HUDEP-2 (cell line): Measurements from ENCODE around the gene DDX6.
"Not testable (repeated sequence)": the region's sequence is repeated elsewhere in the genome, so short reads cannot be mapped to it uniquely, and the experiment has no call there.

ENCODE experiments used
- DNase-seq, 76 experiments: peaks; one replicate each; lab custom pipeline; 2025; ENCODE audit not compliant: unreplicated experiment in 76 of 76; lab: John Stamatoyannopoulos, UW

Gene DDX6, protein sequence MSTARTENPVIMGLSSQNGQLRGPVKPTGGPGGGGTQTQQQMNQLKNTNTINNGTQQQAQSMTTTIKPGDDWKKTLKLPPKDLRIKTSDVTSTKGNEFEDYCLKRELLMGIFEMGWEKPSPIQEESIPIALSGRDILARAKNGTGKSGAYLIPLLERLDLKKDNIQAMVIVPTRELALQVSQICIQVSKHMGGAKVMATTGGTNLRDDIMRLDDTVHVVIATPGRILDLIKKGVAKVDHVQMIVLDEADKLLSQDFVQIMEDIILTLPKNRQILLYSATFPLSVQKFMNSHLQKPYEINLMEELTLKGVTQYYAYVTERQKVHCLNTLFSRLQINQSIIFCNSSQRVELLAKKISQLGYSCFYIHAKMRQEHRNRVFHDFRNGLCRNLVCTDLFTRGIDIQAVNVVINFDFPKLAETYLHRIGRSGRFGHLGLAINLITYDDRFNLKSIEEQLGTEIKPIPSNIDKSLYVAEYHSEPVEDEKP

DNA sequence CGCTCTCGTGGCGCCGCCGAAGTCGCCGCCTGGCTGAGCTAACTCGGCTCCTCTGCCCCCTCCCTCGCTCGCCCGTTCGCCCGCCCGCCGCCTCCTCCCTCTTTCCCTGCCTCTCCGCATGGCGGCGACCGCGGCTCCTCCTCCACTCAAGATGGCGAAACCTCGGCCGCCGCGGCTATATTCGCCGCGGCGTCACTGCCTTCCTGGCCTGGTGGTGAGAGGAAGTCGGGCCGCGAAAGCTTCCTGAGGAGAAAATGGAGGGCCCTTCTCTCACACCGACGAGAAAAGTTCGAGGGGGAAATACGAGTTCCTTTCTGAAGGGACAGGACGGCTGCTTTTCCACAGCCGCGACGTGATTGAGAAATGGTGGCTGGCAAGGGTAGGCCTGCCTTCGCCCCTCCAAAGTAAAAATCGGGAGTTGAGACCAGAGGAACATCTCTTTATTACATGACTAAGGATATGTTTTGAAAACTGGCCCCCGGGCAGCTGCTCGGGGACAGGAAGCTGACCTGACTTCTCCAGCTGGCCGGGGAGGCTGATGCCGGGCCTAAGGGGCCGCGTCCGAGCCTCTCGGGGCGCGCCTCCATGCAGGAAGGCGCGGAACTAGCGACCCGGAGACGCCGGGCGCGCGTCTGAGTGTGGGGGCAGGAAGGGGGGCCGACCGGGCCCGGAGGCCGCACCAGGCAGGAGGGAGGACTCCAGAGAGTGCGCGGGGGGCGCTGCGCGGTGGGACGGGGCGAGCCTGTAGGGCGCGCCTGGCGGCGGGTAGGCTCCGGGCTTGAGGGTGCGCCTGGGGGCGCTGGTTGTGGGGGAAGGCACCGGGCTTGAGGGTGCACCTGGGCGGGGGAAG, at the start of gene DDX6:
Gene DDX6 (minus strand): TSS at position 54 of the 850 bp plus-strand sequence. CDS start 4,913 bp downstream, outside the sequence.
- DNase-seq: peak in 71 of 76 experiments; percentile 16 to 84 (median 69)

DNA sequence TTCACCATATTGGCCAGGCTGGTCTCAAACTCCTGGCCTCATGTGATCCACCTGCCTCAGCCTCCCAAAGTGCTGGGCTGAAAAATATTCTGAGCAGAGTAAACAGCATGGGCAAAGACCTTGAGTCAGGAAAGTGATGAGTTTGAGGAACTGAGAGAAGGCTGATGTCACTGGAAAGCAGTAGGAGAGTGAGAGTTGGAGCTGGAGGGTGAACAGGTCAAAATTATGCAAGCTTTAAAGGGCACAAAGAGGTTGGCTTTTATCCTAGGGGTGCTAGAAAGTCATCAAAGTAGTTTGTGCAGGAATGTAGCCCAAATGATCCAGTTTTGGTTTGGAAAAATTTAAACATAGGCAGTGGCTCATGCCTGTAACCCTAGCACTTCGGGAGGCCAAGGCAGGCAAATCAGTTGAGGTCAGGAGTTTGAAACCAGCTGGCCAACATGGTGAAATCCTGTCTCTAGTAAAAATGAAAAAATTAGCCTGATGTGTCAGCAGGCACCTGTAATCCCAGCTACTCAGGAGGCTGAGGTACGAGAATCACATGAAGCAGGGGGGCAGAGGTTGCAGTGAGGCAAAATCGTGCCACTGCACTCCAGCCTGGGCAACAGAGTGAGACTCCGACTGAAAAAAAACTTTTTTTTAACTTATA, 48.1 kb upstream of the DDX6 start:
- no peak for DNase-seq

DNA sequence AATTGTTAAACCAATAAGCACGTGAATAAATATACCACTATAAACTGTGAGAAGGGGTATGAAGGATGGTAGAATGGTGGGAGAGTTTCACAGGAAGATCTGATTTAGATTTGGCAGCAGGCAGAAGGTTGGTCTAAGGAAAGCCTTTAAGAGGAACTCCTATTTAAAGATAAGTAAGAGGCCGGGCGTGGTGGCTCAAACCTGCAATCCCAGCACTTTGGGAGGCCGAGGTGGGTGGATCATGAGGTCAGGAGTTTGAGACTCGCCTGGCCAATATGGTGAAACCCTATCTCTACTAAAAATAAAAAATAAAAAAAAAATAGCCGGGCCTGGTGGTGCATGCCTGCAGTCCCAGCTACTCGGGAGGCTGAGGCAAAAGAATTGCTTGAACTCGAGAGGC, 46.9 kb upstream of the DDX6 start:
- no peak for DNase-seq

DNA sequence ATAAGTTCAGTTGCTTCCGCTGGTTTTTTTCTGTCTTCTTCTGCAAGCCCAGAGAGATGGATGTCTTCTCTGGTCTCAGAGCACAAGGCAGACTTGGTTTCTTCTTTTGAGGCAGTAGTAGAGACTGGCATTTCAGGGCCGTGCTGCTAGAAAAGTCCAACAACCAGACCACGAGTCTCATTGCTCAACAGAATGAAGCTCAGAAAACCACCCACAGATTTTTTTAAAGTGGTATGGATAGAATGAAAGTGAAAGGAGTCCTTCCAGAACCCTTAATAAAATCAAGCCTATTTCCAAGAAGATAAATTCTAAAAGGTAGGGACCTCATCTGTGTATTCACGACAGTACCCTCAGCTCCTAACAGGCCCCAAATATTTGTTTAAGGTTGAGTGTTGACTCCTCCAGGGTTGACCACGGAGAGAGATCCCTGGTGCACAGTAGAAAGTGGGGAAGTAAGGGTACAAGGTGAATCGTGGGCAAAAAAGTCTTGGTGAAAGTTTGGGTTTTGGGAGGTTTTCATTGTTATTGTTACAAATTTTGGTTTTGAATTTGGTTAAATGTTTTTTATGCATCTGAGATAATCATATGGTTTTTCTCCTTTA, 43.6 kb upstream of the DDX6 start:
- DNase-seq: no peak

DNA sequence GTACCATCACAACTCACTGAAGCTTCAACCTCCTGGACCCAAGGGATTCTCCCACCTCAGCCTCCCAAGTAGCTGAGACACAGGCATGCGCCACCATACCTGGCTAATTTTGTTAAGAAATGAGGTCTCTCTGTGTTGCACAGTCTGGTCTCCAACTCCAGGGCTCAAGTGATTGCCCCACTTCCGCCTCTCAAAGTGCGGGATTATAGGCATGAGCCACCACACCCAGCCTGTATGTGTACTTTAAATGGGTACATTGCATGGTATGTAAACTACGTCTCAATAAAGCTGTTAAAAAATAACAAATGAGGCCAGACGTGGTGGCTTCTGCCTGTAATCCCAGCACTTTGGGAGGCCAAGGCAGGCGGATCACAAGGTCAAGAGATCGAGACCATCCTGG, 36.2 kb upstream of the DDX6 start:
- DNase-seq: no peak

DNA sequence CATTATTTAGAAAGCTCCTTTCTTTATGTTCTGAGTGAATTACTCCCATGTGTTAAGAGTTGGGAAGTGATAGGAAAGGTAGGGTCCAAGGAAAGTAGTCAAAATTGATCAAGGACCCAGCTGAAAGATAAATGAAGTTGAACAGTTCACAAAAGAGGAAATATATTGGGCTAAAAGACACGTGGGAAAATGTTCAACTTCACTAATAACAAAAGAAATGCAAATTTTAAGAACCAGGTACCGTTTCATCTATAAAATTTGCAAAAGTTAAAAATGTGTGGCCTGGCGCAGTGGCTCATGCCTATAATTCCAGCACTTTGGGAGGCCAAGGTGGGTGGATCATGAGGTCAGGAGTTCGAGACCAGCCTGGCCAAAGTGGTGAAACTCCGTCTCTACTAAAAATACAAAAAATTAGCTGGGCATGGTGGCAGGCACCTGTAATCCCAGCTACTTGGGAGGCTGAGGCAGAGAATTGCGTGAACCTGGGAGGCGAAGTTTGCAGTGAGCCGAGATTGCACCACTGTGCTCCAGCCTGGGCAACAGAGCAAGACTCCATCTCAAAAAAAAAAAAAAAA, 32.1 kb upstream of the DDX6 start:
- DNase-seq: not testable (repeated sequence)

DNA sequence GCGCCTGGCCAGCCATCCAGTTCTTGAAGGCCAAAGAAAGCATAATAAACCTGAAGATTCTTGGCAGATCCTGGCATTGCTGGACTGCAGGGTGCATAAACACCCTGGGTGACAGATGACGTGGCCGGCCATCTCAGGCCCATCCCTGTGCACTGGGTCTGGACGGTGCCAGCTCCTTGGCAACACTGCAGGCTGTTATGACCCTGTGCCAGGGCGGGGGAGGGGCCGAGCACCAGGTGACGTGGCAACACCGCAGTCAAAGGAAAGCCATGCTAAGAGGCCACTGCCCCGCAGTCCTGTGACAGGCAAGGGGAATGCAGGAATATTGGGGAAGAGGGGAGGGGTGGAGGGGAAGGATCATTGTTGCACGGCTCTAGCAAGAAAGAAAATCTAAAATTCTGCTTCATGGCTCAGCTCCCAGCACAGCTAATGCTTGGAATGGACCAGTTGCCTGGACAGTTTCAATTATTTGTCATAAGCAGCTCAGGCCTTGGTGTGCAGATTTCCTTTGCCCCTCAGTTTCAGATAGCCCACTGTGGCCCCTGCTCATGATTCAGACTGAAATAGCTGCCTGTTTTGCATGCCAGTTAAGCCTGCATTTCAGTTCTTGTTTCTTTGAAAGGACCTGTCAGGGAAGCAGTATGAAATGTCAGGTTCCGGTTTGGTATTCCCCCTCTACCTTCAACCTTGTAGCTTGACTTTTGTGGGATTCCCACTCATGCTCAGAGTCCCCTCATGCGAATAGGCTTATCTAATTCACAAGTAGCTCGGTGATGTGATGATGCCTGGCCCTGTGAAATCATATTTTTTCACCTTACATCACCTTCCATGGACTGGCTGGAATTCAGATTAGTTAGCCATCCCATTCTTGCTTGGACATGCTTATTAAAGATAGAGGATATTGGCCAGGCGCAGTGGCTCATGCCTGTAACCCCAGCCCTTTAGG, 29.7 kb upstream of the DDX6 start:
- no peak for DNase-seq

DNA sequence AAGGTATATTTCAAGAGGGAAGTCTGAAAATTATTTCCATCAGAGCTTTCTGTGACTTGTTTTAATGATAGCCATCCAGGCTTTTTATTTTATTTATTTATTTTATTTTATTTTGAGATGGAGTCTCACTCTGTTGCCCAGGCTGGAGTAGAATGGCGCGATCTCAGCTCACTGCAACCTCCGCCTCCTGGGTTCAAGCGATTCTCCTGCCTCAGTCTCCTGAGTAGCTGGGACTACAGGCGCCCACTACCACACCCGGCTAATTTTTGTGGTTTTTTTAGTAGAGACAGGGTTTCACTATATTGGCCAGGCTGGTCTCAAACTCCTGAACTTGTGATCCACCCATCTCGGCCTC, 29.0 kb upstream of the DDX6 start:
- DNase-seq: not testable (repeated sequence)

DNA sequence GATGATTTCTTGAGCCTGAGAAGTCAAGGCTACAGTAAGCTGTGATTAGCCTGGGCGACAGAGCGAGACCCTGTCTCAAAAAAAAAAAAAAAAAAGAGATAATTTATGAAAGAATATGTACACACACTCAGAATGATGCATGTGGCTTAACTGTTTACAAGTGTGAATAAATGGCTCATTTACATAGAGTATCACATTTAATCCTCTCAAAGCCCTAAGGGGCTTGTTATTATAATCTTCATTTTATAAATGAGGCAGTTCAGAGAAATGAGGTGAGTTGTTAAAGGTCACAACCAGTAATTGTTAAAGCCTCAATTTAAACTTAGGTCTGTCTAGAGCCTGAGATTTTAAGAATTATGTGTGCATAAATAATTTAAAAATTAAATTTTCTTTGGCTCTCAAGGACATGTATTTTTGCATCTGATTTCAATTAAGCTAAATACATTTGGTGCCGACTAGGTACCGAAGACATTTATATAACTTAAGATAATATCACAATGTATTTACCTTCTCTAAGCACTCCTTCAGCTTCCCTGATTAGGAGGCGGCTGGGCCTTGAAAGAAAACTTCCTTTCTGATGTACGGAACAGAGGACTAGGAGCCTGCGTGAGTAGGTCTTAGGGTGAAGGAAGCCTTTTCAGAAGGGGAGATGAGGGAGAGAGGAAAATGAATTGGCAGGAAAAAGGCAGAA, 28.5 kb upstream of the DDX6 start:
- DNase-seq: no peak

DNA sequence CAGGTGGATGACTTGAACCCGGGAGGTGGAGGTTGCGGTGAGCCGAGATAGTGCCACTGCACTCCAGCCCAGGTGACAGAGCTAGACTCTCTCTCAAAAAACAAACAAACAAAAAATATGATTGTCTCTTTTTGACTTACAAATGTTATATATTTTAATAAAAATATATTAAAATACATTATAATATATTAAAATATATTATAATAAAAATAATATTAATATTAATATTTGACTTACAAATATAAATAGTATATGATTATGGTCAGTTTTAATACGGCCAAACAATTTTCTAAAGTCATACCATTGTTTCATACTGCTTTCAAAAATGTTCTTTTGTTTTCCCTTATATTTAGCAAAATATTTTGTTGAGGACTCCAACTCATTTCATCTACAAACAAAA, 27.2 kb upstream of the DDX6 start:
- DNase-seq: no peak

DNA sequence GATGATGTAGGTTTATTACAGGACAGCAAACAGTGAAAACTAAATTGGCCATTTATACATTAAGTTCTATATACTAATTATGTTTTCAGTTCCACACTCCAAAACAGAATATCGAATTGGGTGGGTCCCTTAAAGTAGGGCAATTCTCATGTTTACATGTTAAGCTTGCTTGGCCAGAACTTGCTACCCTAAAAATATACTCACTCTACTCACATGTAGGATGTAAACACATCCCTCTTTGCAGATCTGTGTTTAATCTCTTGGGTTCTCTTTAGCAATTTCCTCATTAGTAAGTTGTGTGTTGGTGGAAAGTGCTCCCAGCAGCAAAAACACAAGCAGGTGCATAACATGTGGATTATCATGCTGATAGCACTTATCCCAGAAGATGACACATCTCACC, 22.6 kb upstream of the DDX6 start:
- DNase-seq: no peak

DNA sequence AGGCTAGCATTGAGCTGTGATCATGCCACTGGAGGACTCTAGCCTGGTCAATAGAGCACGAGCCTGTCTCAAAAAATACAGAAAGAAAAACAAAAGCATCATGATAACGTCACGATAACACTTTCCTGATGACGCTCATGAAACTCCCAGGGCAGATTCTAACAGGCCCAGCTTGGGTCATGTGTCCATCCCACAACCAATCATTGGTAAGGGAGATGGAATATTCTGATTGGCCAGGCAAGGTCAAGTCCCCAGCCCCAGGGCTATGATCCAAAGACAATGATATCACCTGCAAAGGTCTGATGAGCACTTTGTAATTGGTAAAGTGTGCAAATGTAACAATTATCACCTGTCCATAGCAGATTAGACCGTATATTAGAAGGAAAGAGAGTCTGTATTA, 21.5 kb upstream of the DDX6 start:
- no peak for DNase-seq

DNA sequence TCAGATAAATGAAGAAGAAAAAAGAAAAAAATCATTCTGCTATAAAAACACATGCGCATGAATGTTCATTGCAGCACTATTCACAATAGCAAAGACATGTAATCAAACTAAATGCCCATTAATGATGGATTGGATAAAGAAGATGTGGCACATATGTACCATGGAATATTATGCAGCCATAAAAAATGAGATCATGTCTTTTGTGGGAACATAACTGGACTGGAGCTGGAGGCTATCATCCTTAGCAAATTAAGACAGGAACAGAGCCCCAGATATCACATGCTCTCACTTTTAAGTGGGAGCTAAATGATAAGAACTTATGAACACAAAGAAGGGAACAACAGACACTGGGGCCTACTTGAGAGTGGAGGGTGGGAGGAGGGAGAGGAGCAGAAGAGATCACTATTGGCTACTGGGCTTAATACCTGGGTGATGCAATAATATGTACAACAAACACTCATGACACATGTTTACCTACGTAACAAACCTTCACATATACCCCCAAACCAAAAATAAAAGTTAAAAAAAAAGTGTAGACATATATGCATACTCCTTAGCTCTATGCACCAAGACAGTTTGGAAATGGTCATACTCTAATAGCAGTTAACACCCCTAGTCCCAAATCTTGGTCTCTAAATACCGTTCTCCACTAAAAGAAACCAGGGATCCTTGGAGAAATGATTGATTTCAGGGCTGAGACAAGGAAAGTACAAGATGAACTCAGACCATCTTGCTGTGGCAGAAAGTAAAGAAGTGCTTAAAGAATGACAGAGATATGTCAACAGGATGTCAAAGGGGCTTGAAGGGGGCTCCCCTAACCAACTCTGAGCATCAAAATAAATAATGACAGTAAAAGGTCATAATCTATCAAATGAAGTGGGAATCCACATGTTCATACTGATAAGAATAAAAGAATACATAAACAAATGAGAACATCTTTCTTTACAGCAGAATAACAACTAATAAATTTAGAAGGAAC, 17.1 kb upstream of the DDX6 start:
- DNase-seq: no peak

DNA sequence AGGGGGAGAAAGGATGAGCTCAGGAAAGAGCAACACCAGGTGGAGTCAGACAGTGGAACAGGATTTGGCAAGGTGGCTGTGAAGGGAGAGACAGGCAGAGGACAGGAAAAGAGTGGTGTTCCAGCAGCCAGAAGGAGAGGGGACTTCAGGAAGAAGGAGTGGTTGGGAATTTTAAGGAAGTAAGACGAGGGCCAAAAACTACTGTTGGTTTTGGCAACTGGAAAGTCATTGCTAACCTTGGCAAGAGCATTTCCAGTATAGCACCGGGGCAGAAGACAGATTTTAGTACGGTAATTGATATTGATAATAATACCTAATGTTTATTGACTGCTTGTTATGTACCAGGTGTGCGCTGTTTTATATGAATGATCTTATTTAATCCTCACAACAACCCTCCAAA, 15.4 kb upstream of the DDX6 start:
- no peak for DNase-seq

DNA sequence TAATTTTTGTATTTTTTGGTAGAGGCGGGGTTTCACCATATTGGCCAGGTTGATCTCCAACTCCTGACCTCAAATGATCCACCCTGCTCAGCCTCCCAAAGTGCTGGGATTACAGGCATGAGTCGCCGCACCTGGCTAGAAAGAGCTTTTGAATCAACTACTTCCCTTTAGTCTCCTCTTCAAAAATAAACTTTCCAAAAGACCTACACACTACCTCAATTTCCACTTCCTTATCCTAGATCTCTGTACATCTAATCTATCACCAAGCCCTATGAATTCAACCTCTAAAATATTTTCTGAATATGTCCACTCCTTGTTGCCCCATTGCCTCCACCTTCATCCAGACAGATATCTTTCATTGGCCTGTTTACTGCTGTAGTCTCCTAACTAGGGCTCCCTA, 13.1 kb upstream of the DDX6 start:
- no peak for DNase-seq

DNA sequence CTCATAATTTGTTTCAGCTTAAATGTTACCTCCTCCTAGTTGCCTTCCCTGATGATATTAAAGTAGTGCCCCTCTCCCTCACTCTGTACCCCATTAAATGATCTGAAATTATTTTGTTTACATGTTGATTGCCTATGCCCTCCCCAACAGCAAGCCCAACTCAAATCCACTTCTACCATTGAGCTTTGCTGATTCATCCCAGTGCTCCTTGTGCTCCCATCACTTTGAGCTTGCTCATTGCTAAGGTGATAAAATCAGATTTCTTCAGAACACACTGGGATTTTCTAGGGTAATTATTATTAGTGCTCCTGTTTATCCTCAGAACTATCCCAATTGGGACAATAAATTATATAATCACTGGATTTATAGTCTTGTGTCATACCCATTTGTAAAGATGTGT, 8.4 kb upstream of the DDX6 start:
- DNase-seq: no peak

DNA sequence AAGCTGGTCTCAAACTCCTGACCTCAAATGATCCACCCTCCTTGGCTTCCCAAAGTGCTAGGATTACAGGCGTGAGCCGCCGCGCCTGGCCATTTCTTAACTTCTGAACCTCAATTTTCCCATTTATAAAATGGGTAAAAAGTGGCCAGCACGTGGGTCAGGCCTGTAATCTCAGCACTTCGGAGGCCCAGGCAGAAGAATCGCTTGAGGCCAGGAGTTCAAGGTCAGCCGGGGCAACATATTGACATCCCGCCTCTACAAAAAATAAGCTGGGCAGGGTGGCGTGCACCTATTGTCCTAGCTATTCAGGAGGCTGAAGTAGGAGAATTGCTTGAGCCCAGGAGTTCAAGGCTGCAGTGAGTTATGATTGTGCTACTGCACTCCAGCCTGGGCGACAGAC, 6.5 kb upstream of the DDX6 start:
- DNase-seq: no peak
